Neural progenitor cell (in vitro differentiated cells): ENCODE data around the gene OR4D5.

ENCODE experiments used
- CTCF ChIP-seq: fragments of 200-600 bp; sonication (generic); IDR thresholded peaks from 2 replicates; pipeline ENCODE4 v1.5.1; 2017; ENCODE audit warnings: antibody characterized with exemption, mild to moderate bottlenecking
- EZH2 ChIP-seq: fragments of 200-600 bp; sonication (generic); IDR thresholded peaks from 2 replicates; pipeline ENCODE4 v1.6.1; 2017; ENCODE audit warnings: antibody characterized with exemption, mild to moderate bottlenecking, moderate library complexity
- EZH2phosphoT487 ChIP-seq: fragments of 200-600 bp; sonication (generic); IDR thresholded peaks from 2 replicates; pipeline ENCODE4 v1.6.1; 2017; ENCODE audit warnings: antibody characterized with exemption

- TF ChIP-seq EZH2 (no peak), CTCF (no peak), EZH2phosphoT487 (no peak)
Measured at GRCh38 chr11:123939317-123939716, at the start of gene OR4D5.
